HCT116 (cell line): Measurements from ENCODE around the gene PDE4D. TPM values are rescaled to one million over a fixed set of nuclear protein-coding genes. Genes with fewer than 3 reads are reported as not detected.

ENCODE experiments used
- ATAC-seq: fragments of 200-7000 bp; cut with Tn5 transposase; 2 replicates; pipeline ENCODE4 v1.9.1; 2020; ENCODE audit warnings: mild to moderate bottlenecking, moderate library complexity
- BruUV-seq: library from RNA; stranded (reverse); fragments of 400-500 nt; replicated peaks from 2 replicates; lab custom pipeline; 2021; lab: Mats Ljungman, UMichigan
- CTCF ChIA-PET: fragments of 300-600 bp; sonication (Branson Sonifier 250); formaldehyde crosslinking; loops from one replicate; lab custom pipeline; 2021; ENCODE audit warnings: antibody characterized with exemption; lab: Charles Lee
- POLR2A ChIA-PET: fragments of 300-600, 350-600 bp; sonication (Branson Sonifier 250); formaldehyde crosslinking; loops from one replicate; lab custom pipeline; 2021; ENCODE audit warnings: antibody characterized with exemption; lab: Charles Lee
- RAD21 ChIA-PET, 2 experiments: fragments of 300-600 bp; sonication (Branson Sonifier 250); formaldehyde crosslinking; loops; one replicate each; lab custom pipeline; 2023; ENCODE audit warnings: low total read pairs in 2 of 2; ENCODE audit not compliant: uncharacterized antibody in 2 of 2, unreplicated experiment in 2 of 2, low non-redundant PET in 1 of 2; lab: Charles Lee
- DNase-seq: peaks from one replicate; pipeline ENCODE4 v3.0.0-alpha.2; 2010; ENCODE audit warnings: low read depth, low spot score
- H2AFZ ChIP-seq: fragments of 200-600 bp; shearing (Covaris generic), sonication (generic); 2 replicates; pipeline ENCODE4 v1.6.1; 2017; ENCODE audit warnings: low read depth, mixed run types, mixed read lengths, antibody characterized with exemption, low read length; ENCODE audit not compliant: poor library complexity, severe bottlenecking
- H3K27ac ChIP-seq: 2 replicates; pipeline ENCODE4 v1.5.1; 2012; ENCODE audit warnings: low read depth, low read length
- H3K27me3 ChIP-seq: fragments of 200-600 bp; sonication (generic); 2 replicates; pipeline ENCODE4 v1.6.1; 2016; ENCODE audit warnings: mixed run types, low read length, mixed read lengths; ENCODE audit not compliant: insufficient read depth
- H3K36me3 ChIP-seq, 2 experiments: fragments of 200-500 bp in 1 of 2; fragments of 200-600 bp in 1 of 2; sonication (Bioruptor generic) in 1 of 2; sonication (generic) in 1 of 2; 2 replicates each; pipeline versions ENCODE4 v1.5.1 to v1.6.1; 2014 to 2016; ENCODE audit warnings: low read length in 2 of 2, inconsistent platforms in 1 of 2, mixed read lengths in 1 of 2, mixed run types in 1 of 2; ENCODE audit not compliant: insufficient read depth in 2 of 2, control insufficient read depth in 1 of 2
- H3K4me1 ChIP-seq, 2 experiments: fragments of 200-600 bp in 1 of 2; sonication (generic) in 1 of 2; 2 replicates each; pipeline versions ENCODE4 v1.5.1 to v1.6.1; 2012 to 2017; ENCODE audit warnings: low read length in 2 of 2, inconsistent platforms in 1 of 2, mild to moderate bottlenecking in 1 of 2, mixed read lengths in 1 of 2, mixed run types in 1 of 2, moderate library complexity in 1 of 2; ENCODE audit not compliant: insufficient read depth in 2 of 2, control insufficient read depth in 1 of 2
- H3K4me2 ChIP-seq: fragments of 200-600 bp; sonication (generic); 2 replicates; pipeline ENCODE4 v1.6.1; 2017; ENCODE audit warnings: mixed run types, low read length, mixed read lengths
- H3K4me3 ChIP-seq, 2 experiments: fragments of 200-600 bp in 1 of 2; sonication (generic) in 1 of 2; replicated peaks in 1 of 2; 2 replicates each; pipeline ENCODE4 v1.5.1; 2011 to 2016; ENCODE audit warnings: low read length in 2 of 2, control low read depth in 1 of 2, low read depth in 1 of 2, mild to moderate bottlenecking in 1 of 2, mixed read lengths in 1 of 2, mixed run types in 1 of 2
- H3K79me2 ChIP-seq: fragments of 200-600 bp; sonication (generic); 2 replicates; pipeline ENCODE4 v1.6.1; 2017; ENCODE audit warnings: mild to moderate bottlenecking, mixed run types, low read length, moderate library complexity, mixed read lengths; ENCODE audit not compliant: insufficient read depth
- H3K9ac ChIP-seq: fragments of 200-600 bp; sonication (generic); 2 replicates; pipeline ENCODE4 v1.6.1; 2016; ENCODE audit warnings: low read length, mixed read lengths
- H3K9me2 ChIP-seq: fragments of 200-600 bp; sonication (generic), shearing (Covaris generic); 2 replicates; pipeline ENCODE4 v1.6.1; 2017; ENCODE audit warnings: mixed run types, mild to moderate bottlenecking, moderate library complexity; ENCODE audit not compliant: insufficient read depth
- H3K9me3 ChIP-seq, 2 experiments: fragments of 200-500 bp in 1 of 2; fragments of 200-600 bp in 1 of 2; sonication (Bioruptor generic) in 1 of 2; sonication (generic) in 1 of 2; 2 replicates each; pipeline ENCODE4 v1.6.1; 2014 to 2017; ENCODE audit warnings: low read length in 2 of 2, mixed read lengths in 2 of 2, inconsistent platforms in 1 of 2, low read depth in 1 of 2, mild to moderate bottlenecking in 1 of 2, mixed run types in 1 of 2, moderate library complexity in 1 of 2; ENCODE audit not compliant: control insufficient read depth in 1 of 2, insufficient read depth in 1 of 2
- H4K20me1 ChIP-seq: fragments of 200-600 bp; sonication (generic), shearing (Covaris generic); 2 replicates; pipeline ENCODE4 v1.6.1; 2017; ENCODE audit warnings: mixed run types, mild to moderate bottlenecking, moderate library complexity; ENCODE audit not compliant: insufficient read depth
- ATF3 ChIP-seq: IDR thresholded peaks from 2 replicates; pipeline ENCODE4 v1.6.1; 2012
- CTCF ChIP-seq, 3 experiments: fragments of 200-600 bp in 1 of 3; sonication (generic) in 1 of 3; IDR thresholded peaks in 2 of 3; conservative IDR thresholded peaks in 1 of 3; 2 replicates each; pipeline ENCODE4 v1.5.1; 2012 to 2017; ENCODE audit warnings: low read depth in 2 of 3, low read length in 2 of 3, antibody characterized with exemption in 1 of 3, borderline replicate concordance in 1 of 3, control low read depth in 1 of 3, mild to moderate bottlenecking in 1 of 3, mixed read lengths in 1 of 3, mixed run types in 1 of 3, moderate library complexity in 1 of 3; ENCODE audit not compliant: insufficient read depth in 1 of 3
- EGR1 ChIP-seq: IDR thresholded peaks from 2 replicates; pipeline ENCODE4 v1.6.1; 2012; ENCODE audit warnings: low read depth
- ELF1 ChIP-seq: IDR thresholded peaks from 2 replicates; pipeline ENCODE4 v1.6.1; 2012; ENCODE audit warnings: low read depth, borderline replicate concordance
- EZH2 ChIP-seq: fragments of 200-600 bp; sonication (generic); IDR thresholded peaks from 2 replicates; pipeline ENCODE4 v1.6.1; 2017; ENCODE audit warnings: antibody characterized with exemption, mixed run types
- EZH2phosphoT487 ChIP-seq: fragments of 200-600 bp; IDR thresholded peaks from 2 replicates; pipeline ENCODE4 v1.6.1; 2018; ENCODE audit warnings: antibody characterized with exemption, borderline replicate concordance
- FOSL1 ChIP-seq: IDR thresholded peaks from 2 replicates; pipeline ENCODE4 v1.6.1; 2012; ENCODE audit warnings: low read depth
- JUND ChIP-seq: IDR thresholded peaks from 2 replicates; pipeline ENCODE4 v1.6.1; 2012
- MAX ChIP-seq: IDR thresholded peaks from 2 replicates; pipeline ENCODE4 v1.6.1; 2012
- POLR2AphosphoS5 ChIP-seq: IDR thresholded peaks from 2 replicates; pipeline ENCODE4 v1.6.1; 2011; ENCODE audit warnings: mild to moderate bottlenecking, low read depth, low read length, moderate library complexity
- RAD21 ChIP-seq: IDR thresholded peaks from 2 replicates; pipeline ENCODE4 v1.6.1; 2012; ENCODE audit warnings: low read depth, mild to moderate bottlenecking
- REST ChIP-seq: IDR thresholded peaks from 2 replicates; pipeline ENCODE4 v1.6.1; 2012; ENCODE audit warnings: low read depth
- SIN3A ChIP-seq: IDR thresholded peaks from 2 replicates; pipeline ENCODE4 v1.6.1; 2012; ENCODE audit warnings: low read depth
- SP1 ChIP-seq: IDR thresholded peaks from 2 replicates; pipeline ENCODE4 v1.6.1; 2012; ENCODE audit warnings: low read depth
- SRF ChIP-seq: IDR thresholded peaks from 2 replicates; pipeline ENCODE4 v1.6.1; 2012; ENCODE audit warnings: low read depth
- TCF7L2 ChIP-seq: IDR thresholded peaks from 2 replicates; pipeline ENCODE4 v1.7.0; 2011; ENCODE audit warnings: borderline replicate concordance, inconsistent platforms; ENCODE audit not compliant: insufficient read depth, insufficient read length; ENCODE audit errors: extremely low read depth
- YY1 ChIP-seq: IDR thresholded peaks from 2 replicates; pipeline ENCODE4 v1.6.1; 2011; ENCODE audit warnings: low read length, low read depth, moderate library complexity, mild to moderate bottlenecking; ENCODE audit not compliant: insufficient replicate concordance; ENCODE audit errors: extremely low read depth
- ZBTB33 ChIP-seq: IDR thresholded peaks from 2 replicates; pipeline ENCODE4 v1.6.1; 2011; ENCODE audit warnings: mild to moderate bottlenecking, low read length, moderate library complexity; ENCODE audit not compliant: insufficient replicate concordance; ENCODE audit errors: extremely low read depth
- intact Hi-C: fragments of 100-400 bp; cut with micrococcal nuclease; formaldehyde crosslinking; loops from 2 replicates; pipeline ENCODE4 v1.10.0; 2022
- total RNA-seq: library from RNA; stranded (reverse); gene quantifications from one replicate; pipeline ENCODE4 v1.2.1, GENCODE V29; 2021; ENCODE audit not compliant: unreplicated experiment

PDE4D gene
- total RNA-seq, 1 experiment from 2014 or later: 1.1 TPM

GRCh38 chr5:58922461-58923171, 970.9 kb downstream of the PDE4D start:
- Histone ChIP-seq H3K9ac (no peak overlapping the region), H3K4me3 (no peak overlapping the region), H3K4me2 (no peak overlapping the region), H3K79me2 (no peaks in the 10 kb centered on the region), H3K9me3 (no peaks in the 10 kb centered on the region), H3K4me1 (no peaks in the 10 kb centered on the region), H3K36me3 (no peaks in the 10 kb centered on the region), H3K9me2 (no peaks in the 10 kb centered on the region), H4K20me1 (no peaks in the 10 kb centered on the region), H3K27me3 (peaks cover 78% of the 10 kb centered on the region), H3K27ac (no peak overlapping the region), H2AFZ (no peak overlapping the region)
- no TSS peak for BruUV-seq
- RAD21 ChIA-PET: no interaction called here
- no peak for ATAC-seq
- TF ChIP-seq YY1 (no peak), POLR2AphosphoS5 (no peak), JUND (no peak), TCF7L2 (no peak), EZH2phosphoT487 (no peak), SIN3A (no peak), EZH2 (no peak), SP1 (no peak), ATF3 (no peak), ELF1 (no peak), EGR1 (no peak), CTCF (IDR thresholded peaks at IDR 0.05 in 2 of 3, conservative IDR thresholded peaks at IDR 0.05 in 1 of 3; ENCODE audit: borderline replicate concordance in 1 of 3, insufficient read depth in 1 of 3, low read depth in 2 of 3, low read length in 2 of 3) (no peak), MAX (no peak), RAD21 (no peak), REST (no peak), ZBTB33 (no peak), FOSL1 (no peak), SRF (no peak)
- no peak for DNase-seq
- CTCF ChIA-PET: no interaction called here
- POLR2A ChIA-PET: no interaction called here
- intact Hi-C loops: no loop called here
